RKO (cell line): Measurements from ENCODE around the gene BZW1.

Source experiments
- DNase-seq: peaks from one replicate; pipeline ENCODE4 v3.0.0-alpha.2; 2016; ENCODE audit warnings: low spot score

The BZW1 gene

DNA sequence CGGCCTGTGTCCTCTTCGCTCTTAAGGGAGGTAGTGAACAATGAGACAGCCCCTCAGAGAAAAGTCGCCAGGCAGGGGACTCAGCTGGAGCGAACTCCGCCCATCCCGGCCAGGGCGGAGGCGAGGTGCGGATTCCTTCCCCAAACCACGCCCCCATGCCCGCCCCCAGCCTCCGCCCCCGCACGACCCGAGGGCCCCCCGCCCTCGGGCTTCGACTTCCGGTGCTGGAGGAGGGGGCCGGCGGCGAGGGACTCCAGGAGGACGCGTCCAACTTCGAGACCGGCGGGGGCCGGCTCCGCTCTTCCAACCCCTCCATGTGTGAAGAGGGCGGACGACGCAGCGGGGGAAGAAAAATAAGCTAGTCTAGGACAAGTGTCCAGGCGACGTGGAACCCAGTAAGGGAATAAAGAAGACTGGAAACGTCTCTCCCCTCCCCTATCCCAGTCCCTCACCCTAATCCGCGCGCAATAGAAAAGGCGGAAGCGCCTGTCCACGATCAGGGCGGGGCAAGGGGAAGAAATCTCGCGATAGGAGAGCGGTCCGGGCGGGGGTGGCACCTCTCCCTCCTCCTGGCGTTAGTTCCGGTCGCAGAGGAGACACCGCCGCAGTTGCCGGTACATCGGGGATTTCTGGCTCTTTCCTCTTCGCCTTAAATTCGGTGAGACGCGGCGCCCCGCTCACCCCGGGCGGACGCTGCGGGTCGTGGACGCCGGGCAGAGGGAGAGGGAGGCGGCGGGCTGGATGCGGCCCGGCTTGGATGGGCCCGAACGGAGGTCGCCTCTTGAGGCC lies at the start of gene BZW1:
Gene BZW1, plus strand, starts transcription at position 578 of the 789 bp plus-strand sequence. CDS start 1,308 bp downstream, outside the sequence.
- peak; percentile 95 for DNase-seq

DNA sequence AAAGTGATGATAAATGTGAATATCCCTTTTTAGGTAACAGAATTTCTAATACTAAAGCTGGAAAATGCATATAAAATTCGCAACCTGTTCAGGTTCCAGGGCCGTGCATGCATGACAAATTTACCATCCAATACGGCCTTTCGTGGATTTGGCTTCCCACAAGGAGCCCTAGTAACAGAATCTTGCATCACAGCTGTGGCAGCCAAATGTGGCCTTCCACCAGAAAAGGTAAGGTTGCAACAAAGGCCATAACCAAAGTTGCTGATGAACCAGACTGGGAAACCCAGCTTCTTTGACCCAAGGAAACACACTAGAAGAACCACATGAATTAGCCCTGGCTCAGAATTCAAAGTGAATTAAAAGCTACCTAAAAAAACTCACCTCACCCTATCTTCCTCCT lies 49.6 kb upstream of the BZW1 start:
- DNase-seq = no peak

DNA sequence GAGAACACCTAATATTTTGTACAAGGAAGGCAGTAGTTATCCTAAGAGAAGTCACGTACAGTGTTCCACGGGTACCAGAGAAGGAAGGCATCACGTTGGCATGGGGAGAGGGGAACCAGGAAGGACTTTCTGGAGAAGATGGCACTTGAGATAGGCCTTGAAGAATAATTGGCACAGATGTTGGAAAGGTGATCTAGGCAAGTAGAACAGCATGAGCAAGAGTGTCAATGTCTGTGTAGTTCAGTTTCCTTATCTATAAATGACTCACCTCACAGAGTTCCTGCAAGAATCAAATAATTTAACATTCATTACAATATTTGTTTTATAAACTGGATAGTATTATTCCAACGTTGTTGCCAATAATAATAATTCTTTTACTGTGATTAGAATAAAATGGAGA lies 48.3 kb upstream of the BZW1 start:
- DNase-seq = no peak

DNA sequence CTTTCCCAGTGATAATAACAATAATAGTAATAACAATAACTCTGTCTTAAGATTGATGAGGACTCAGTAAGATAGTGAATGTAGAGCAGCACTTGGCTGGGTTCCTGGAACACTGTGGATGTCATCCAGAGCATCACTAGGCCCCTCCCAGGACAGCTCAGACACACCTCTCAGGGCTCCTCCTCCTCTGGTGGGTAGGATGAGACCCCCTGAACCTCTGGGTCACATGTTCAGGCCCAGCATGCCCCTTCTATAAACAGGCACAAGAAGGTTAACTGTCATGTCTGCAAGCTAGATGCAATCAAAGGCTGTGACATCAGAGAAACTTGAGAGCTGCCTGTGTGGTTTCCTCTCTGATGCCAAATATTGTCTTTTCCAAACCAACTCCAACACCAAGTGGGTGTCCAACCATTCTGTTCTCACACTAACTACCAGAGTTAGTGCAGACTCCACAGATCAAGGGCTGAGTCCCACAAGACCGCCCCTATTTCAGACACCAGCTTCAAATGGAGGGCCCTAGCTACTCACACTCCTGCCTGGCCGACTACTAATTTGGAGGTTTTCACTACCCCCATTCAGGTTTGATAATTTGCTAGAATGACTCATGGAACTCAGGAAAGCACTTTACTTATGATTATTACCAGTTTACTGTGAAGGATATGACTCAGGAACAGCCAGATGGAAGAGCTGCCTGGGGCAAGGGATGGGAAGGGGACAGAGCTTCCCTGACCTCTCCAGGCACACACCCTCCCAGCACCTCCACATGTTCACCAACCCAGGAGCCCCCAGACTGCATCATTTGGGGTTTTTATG lies 46.4 kb upstream of the BZW1 start:
- DNase-seq = peak; percentile 94

DNA sequence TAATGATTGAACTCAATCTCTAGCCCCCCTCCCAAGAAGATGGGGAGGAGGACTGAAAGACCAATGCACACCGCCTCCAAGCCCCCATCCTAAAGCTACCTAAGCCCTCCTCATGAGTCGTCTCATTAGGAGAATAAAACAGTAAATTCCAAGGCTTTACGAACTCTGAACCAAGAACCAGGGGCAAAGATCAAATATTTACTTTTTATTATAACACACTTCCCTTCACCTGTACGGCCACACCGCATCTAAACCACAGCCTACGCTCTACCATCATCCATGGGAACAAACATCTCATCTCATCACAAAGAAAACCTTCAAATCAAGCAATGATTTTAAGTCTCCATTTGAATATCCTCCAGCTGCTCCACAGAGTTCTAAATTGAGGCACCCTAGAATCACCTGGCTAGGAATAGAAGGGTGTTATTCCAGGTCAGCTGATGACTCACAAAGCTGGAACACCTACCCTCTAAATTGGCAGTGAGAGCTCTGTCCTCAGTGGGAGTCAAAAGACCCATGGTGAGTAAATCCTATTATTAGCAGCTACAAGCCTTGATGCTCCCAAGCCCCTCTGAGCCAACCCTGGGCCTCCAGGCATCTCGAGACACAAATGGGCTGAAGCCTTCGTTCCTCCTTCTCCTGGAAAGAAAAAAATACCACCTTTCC lies 45.6 kb upstream of the BZW1 start:
- no peak for DNase-seq

DNA sequence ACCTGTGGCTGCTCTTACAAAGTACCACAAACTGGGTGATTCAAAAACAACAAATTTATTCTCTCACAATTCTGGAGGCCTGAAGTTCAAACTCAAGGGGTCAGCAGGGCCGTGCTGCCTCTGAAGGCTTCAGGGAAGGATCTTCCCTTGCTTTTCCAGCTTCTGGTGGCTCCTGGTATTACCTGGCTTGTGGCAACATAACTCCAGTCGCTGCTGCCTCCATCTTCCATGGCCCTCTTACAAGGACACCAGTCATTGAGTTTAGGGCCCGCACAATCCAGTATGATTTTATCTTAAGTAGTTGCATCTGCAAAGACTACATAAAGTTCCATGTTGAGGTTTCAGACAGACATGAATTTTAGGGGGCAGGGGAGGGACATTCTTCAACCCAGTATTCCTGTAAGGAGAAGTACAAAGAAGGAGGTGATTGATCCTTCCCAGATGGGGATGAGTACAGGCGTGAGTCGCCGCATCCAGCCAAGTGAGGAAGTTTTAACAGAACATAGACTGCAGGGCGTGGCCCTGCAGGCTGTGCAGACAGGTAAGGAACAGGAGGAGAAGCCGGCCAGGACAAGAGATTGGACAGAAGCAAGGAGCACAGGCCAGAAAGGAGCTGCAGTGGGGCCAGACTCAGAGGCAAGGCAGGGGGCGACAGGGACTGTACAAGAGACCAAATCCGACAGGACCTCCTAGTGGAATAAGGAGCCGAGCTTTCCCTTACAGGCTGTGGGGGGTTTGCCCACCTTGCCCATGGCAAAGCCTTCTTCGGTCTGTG lies 44.4 kb upstream of the BZW1 start:
- no peak for DNase-seq

DNA sequence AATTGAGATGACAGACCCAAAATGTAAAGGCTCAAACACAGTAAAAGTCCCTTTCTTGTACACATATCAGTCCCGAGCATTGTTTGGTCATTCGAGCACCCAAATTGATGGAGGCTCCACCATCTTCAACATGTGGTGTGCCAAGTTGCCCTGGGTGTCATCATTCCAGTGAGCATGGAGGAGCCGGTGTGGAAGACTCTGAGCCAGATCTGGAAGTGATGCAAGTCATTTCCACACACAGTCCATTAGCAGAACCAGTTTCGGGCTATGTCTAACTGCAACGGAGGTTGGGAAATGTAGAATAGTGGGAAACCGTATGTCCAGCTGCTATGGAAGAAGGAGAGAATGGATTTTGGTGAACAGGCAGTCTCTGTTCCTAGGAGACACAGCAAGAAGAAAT lies 40.9 kb upstream of the BZW1 start:
- DNase-seq = no peak

DNA sequence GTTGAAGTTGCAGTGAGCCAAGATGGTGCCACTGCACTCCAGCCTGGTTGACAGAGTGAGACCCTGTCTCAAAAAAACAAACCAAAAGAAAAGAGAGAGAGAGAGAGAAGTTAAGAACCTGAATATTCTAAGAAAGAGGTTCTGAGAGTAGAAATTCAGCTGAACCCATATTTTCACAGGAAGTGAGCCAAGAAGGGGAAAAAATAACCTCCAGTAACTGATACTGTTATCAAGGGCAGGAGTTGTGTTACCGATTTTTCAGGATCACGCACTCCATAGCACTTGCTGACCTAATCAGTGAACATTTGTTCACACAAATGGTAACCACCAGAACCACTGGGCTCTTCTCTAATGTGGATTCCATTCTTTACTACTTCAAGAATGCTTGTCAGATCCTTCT lies 39.1 kb upstream of the BZW1 start:
- DNase-seq = no peak

DNA sequence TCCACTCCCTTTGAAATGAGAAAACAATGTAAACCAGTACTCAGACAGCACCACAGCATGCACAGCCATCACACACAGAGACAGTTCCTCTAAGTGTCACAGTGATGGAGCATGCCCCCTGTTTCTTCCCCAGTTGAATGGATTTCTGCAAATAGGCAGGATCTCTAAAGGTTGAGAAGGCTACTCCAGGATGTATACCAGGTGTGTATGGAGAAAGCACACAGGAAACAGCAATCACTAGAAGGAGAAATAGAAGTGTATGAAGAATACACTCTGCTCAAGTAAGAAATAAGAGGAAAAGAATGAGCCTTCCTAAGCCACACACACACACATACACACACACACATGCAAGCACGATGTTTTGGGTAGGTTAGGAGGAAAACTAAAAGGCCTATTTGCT lies 38.6 kb upstream of the BZW1 start:
- DNase-seq = no peak

DNA sequence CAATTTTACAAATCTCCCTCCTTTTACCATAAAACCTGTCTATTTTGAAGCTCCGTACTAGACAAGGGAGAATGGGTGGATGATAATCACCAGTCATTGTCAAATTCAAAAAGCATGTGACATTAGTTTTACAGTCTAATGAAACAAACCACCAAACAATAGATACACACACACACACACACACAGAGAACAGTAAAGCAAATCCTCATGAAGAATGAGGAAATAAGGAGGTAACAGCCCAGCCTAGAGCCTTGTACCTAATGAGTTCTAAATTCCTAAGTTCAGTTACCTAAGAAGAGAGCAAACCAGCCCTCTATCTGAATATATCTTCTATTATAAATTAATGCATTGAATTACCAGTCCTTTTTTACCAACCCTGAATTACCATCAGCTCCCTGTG lies 36.8 kb upstream of the BZW1 start:
- DNase-seq = no peak

DNA sequence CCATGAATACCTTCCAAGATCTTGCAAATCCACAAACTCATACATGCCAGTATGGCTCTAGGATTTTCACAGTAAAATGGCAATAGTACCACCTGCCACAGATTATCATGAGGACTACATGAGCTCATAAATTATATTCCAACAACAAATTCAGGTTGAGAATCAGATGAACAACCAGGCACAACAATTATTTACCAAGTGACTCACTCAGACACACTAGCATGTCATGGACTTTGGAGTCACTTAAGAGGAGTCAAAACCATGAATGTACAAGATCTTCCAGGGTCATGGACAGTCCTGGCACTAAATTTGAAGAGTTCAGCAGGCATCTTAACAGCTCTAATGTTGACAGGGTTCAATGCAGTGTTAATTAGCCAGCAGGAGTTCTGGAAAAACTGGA lies 34.4 kb upstream of the BZW1 start:
- DNase-seq = peak; percentile 39

DNA sequence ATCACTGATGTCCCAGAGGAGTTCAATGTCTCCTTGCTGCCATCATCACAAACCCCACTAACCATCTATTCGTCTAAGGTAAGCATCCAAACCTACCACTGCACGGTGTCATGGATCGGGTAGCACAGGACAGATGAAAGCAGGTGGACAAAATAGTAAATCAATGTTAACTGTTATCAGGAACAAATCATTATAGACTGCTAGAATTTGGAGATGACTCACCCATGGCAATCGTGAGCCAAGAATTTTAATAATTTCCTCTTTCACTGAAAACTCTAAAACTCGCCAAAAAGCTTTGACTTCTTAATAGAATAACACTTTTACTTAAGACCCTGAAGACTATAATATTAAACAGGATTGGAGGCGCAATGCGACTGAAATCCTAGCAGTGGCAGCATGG lies 33.7 kb upstream of the BZW1 start:
- no peak for DNase-seq

DNA sequence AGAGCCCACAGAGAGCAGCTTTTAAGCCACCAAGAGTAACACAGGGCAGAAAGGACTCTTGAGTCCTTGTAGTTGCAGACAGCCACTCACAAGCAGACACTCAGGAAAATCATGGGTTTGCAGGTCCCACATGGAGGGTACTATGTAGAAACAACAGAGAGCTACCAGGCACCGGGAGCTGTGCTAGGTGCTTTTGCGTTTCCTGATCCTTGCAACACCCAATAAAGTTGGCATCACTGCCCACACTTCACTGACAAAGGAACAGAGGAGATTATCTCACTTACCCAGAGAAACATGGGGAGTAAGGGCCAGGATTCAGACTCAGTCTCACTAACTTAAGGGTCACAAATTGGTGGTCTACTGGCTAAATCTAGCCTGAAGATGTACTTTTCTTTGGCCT lies 32.5 kb upstream of the BZW1 start:
- DNase-seq = no peak

DNA sequence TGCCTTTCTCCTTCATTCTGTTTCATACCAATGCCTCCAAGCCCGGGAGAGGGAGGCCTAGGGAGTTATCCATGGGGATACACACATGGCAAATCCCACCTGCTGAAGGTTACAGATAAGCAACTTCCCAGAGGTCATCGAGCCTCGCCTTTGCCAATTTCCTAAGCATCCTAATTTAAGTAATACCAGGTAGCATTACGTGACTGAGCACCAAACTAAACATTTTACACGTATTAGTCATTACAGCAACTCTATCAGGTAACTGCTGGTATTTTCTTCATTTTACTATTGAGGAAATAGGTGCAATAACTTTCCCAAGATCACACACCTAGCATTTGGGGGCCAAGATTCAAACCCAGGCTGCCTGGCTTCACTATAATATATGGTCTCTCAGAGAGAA lies 30.1 kb upstream of the BZW1 start:
- DNase-seq = no peak

DNA sequence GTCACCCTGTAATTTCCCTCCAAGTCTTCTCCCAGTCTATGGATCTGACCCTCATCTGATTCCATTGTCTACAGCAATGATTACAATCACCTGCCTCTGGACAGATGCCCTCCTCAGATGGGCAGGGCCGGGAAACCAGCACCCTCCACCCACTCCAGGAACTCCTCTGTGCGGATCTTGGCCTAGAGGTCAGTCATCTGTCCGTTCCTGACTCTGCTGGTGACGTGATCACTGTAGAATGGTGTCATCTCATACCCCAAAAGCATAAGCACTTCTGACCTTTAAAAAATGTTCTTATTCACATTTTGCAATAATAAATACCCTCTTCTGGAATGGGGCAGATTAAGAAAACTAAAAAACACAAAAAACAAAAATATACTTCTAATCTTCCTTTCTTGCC lies 29.5 kb upstream of the BZW1 start:
- DNase-seq = no peak

DNA sequence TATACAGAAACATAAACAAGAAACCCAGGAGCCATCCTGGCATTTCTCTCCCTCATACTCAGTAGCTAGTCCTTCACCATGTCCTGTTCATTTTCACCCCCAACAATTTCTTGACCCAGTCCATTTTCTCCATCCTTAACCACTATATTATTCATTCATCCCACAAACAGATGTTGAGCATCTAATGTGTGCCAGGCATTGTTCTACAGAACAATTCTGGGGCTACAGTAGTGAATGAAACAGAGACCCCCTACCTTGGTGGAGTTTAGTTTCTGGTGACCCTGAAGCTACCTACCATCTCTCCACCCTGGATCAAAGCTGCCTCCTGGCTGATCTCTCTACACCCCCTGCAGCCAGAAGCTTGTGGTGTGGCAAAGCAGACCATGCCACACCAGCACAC lies 27.5 kb upstream of the BZW1 start:
- no peak for DNase-seq

DNA sequence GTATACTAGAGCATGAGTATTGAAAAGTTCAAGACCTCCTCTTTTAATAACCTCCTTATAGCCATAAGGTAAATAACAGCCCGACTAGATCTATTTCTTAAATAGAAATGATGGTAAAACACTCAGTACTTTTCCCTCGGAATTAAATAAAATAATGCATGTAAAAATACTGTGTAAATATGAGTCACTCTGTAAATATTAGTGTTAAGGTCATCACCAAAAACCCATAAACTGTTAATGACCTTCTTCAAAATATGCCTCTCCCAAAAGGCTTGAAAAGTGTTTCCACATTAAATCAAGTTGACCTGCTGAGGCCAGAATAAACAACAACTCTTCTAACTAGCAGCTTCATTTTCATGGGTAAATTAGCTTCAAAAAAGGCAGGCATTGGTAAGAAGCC lies 25.3 kb upstream of the BZW1 start:
- DNase-seq = peak; percentile 54

DNA sequence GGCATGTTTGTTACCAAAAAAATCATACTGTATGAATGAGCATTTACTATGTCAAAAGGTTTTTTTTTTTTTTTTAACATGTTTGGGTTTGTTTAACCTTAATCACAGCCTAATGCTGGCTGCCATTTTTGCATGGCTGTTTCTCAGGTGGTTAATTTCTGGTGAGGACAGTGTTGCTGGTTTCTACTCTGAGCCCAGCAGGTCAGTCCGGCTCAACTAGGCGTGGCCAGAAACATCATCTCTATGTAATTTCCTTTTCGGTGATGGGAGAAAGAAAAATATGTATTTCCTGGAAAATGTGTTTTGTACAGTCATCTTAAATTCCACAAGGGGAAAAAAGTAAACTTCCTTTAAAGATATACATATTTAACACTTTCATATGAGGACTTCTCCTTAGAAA lies 24.9 kb upstream of the BZW1 start:
- DNase-seq = peak; percentile 93

DNA sequence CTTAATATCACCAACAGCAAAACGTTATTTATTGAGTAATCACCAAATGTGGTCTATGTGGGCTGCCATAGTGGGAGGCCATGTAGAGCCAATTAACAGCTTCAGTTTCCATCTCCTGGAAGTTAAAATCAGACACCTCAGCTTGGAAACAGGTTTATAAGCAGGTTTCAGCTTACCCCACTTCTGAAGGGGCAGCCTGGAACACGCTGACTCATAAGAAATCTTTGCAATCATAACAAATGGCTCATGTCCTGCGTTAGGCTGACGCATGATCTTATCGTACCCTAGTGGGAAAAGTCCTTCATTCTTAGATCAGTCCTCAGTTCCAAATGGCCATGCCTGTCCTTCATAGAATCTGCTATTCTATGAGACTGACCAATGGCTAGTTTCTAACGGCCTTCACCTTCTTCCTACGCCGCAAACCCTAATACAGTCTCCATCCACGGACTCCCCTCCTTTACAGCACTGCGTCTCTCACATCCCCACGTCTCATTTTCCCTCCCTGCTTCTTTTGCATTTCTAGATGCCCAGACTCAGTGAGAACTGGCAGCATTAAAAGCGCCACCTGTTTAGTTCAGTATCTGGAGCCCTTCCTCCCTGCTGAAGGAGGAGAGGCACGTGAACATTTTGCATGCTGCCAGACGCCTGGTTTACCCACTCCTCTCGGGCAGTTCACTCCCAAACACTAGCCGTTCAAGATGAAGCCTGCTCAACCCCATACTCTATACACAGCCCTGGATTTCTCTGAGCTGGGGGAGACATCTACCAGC lies 24.2 kb upstream of the BZW1 start:
- peak; percentile 97 for DNase-seq

DNA sequence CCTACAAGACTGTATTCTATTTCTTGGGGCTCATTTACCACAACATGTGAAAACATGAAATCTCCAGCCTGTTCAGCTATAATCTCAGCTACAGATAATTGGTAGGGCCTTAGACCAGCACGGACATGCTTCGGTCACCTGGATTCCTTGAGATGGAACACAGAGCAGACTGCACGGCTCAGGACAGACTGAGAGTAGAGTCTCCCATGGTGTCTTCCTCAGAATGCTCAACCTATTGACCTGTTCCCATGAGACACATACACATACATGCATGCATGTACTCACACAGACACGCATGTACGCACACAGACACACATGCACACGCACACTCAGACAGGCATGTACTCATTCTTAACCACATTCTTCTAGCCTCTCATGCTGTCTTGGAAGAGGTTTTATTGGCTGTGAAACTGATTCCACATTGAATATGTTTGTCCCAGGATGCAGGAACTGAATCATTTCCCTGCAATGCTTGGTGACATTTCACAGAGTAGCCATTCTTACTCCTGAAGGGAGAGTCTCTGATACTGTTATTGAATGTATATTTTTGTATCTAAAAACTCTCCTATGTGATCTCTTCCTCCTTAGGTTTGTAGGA lies 23.5 kb upstream of the BZW1 start:
- DNase-seq = peak; percentile 56

DNA sequence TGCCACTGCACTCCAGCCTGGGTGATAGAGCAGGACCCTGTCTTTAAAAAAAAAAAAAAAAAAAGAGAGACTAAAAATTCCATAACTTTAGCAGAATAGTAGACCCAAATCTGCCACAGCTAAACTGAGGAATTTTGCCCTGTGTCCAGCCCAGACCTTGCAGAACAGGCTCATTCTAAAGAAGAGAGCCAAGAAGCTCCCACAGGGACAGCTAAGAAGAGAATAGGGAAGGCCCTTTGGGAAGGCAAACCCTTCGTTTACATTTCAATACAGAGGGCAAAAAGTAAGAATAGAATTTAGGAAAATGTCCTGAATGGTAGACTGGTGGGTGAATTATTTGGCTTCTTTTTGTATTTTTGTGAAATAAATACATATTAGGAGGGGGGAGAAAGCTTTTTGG lies 21.5 kb upstream of the BZW1 start:
- no peak for DNase-seq
